GM11168 (cell line): ENCODE results near the gene DIO3.
"Not testable (repeated sequence)": the region's sequence is repeated elsewhere in the genome, so short reads cannot be mapped to it uniquely, and the experiment has no call there.

Experiments used
- in situ Hi-C: fragments of 300-500 bp; cut with MboI; formaldehyde crosslinking; loops from one replicate; pipeline ENCODE4 v1.12.0; 2022; ENCODE audit warnings: low sequenced_read_pairs; ENCODE audit not compliant: unreplicated experiment

Gene DIO3

DNA sequence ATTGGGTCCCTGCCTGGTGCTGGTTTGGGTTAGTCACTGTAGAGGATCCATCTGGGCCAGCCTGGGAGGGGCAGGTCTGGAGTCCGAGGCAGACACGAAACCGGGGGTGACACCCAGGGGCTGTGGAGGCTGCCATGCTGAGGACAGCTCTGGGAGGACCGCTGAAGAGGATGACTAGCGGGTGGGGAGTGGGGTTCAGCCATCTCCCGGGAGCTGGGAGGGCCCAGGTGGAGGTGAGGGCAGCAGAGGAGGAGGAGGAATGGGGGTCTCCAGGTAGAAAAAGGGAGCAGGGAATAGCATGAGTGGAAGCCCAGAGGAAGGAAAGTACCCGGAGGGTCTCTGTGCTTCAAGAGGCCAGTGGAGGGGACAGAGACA is 4.0 kb upstream of the DIO3 start:
- in situ Hi-C loops, result no loop called here

DNA sequence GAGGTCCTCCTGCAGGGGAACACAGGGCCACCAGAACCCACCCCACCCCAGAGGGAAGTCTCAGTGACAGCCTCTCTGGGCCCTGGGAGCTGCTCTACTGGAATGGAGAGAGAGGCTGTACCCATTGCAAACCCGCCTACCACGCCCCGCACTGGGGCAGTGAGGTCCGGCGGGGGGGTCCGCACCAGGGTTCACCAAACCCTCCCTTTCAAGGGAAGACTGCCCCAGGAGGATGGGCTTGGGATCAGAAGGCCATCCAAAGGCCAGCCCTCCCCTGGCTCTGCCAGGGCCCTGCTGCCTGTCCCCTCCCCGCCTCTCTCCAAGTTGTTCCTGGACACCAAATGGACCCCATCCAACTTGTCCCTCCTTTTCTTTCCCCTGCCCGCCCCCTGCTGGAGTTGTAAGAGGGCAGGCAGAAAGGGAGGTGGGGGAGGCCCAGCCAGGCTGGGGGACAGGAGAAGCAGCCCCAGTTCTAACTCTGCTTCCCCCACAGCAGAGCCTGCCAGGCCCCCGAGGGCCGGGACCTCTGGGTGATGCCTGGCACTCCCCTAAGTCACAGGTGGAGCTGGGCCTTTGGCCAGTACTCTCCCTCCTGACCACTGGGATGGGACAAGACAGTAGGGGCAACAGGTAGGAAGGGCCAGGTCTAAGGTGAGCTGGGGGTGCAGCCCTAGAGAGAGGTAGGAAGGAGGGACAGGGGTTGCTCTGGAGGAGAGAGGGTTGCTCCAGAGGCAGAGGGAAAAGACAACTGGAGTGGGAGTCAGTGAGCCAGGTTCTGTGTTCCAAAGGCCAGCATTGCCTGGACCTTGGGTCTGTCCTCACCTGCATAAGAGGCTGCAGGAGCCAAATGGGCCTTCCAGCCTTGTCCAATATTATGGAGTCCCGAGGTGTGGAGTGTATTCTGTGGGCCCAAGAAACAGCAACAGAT is 3.2 kb upstream of the DIO3 start:
- in situ Hi-C loops, result no loop called here

DNA sequence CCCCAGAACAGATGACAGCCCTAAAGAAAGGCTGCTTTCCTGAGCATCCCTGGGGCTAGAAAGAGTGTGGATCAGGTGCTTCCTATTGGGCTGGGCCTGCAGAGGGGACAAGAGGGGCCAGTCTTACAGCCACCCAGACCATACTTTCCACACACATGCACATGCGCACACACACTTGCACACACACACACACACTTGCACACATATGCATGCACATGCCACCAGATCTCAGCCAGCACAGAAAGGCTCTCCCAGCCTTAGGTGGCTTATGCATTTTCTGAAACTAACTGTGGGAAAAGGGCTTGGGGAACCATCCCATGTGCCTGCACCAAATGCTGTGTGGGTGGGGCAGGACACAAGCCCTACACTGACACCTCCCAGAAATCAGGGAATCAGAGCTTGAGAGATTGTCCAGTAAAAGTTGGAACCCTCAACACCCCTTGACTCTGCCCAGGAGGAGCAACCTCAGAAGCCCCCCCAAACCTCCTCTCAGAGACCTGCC is 2.5 kb upstream of the DIO3 start:
- in situ Hi-C loops, result no loop called here

DNA sequence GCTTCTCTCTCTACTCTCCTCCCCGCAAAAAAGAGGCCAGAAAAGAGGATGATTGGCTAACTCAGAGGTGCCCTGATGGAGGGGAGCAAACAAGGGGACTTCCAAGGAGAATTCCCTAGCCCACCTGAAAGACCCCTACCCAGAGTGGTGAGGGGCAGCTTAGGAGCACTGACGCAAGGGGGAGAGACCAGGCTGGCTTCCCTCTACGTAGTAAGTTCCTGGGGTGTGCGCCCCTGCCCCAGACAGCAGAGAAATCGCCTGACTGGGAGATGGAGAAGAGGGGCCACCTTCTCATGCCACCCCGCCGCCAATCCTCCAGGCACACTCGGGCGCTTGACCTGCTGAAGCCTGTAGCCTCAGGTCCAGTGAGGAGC is 2.1 kb upstream of the DIO3 start:
- in situ Hi-C loops, result no loop called here

DNA sequence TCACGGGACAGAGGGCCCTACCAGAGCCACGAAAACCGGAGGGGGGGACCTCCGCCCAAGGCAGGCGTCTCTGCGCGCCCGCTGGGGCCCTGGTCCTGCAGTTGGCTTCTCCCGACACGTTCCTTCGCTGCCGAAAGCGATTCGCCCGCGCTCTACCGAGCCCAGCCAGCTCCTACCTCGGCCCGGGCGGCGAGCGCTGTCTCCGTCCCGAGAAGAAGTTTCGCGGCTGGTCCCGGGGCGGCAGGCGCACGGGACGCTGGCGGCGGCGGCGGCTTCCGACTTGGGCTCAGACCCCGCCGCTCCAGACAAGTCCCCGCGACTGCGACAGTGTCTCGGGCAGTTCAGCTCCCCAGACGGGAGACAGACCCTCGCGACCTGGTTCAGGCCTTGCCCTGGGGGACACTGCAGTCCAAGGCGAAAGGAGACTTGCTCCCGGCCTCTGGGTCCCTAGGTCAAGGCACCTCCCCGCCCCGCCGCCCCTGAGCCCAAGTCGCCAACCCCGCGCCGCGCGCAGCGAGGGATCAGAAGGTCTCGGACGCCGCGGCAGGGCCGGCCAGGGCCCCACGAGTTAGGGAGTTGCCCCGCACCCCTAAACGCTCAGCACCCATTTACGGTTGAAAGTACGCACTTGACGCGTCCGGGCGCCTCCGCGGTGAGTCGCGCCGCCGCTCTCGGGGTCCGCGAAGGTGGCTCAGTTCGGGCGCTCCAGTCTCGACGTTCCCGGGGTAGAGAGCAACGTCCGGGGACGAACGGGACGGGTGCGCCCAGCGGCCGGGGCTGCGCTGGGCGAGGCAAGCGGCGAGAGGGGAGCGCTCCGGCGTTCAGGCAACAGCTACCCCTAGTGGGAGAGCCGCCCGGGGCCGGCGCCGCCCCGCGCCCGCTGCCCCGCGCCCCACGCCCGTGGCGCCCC is 1.4 kb upstream of the DIO3 start:
- in situ Hi-C loops, result no loop called here

DNA sequence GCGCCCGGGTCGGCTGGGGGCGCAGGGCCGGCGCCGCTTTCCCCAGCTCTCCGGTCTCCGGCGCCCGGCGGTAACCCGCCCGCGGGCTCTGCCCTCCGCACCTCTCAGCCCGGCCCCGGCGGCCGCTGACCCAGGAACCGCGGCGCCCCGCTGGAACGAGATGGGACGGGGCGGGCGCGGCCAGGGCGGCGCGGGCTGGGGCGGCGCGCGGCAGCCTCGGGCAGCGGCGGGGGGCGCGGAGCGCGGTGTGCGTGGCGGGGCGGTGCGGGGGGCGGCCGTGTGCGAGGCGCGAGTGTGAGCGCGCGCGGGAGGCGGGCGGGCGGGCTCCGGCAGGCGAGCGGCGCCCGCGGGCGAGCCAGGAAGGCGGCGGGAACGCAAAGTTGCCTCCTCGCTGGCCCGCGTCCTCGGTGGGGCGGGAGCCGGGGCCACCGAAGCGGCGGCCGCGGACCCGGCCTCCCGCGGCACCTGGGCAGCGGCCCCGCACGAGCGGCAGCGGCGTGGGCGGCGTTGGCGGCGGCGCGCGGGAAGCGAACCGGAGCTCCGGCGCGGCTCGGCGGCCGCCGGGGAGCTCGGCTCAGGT is 671 bp upstream of the DIO3 start:
- in situ Hi-C loops, result no loop called here

DNA sequence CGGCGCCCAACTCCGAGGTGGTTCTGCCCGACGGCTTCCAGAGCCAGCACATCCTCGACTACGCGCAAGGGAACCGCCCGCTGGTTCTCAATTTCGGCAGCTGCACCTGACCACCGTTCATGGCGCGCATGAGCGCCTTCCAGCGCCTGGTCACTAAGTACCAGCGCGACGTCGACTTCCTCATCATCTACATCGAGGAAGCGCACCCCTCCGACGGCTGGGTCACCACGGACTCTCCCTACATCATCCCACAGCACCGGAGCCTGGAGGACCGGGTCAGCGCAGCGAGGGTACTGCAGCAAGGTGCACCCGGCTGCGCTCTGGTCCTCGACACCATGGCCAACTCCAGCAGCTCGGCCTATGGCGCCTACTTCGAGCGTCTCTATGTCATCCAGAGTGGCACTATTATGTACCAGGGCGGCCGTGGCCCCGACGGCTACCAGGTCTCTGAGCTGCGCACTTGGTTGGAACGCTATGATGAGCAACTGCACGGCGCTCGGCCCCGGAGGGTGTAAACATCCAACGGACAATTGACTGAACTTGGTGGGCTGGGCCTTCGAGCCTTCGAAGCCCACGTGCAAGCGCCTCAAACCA is 699 bp downstream of the DIO3 start:
- in situ Hi-C loops, result no loop called here

DNA sequence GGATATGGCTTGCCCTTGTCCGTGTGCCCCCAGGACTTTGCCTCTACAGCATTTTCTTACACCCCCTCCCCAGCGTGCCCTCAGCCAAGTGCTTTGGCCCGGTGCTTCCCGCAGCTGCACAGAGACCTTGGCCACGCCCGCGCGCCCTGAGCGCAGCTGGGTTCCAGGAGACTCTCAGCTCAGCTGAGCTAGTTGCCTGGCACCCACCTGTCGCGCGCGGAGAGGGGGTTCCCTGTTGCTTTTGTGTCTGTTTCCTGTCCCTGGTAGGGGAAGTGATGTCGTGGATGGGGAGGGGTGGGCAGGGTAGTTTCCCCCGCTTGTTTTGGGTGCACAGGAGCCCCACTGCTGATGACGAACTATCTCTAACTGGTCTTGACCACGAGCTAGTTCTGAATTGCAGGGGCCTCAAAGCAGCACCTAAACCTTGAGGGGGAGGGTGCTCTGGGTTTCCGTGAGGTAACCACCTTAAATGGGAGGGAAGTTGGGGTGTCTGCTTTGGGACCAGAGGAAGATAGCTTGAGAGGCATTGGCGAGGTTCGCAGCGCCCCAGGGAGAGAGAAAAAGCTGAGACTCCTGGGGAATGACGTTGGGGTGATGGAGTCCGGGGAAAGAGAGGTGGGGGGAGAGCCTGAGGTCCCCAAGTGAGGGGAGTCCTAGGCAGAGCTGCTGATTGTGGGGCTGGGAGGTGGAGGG is 1.5 kb downstream of the DIO3 start:
- in situ Hi-C loops, result no loop called here

DNA sequence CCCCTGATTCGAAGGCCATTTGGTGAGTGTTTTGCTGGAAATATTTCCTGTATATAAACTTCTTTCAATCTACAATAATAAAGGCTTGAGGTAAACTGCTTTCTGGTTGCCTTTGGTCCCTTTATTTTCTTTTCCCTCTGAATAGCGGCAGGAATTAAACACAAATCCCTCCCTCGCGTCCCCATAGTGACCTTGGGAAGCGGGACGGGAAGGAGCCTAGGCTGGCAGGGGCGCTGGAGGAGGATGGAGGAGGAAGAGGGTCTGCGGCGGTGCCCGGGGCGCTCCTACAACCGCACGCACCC is 2.0 kb downstream of the DIO3 start:
- in situ Hi-C loops, result no loop called here

DNA sequence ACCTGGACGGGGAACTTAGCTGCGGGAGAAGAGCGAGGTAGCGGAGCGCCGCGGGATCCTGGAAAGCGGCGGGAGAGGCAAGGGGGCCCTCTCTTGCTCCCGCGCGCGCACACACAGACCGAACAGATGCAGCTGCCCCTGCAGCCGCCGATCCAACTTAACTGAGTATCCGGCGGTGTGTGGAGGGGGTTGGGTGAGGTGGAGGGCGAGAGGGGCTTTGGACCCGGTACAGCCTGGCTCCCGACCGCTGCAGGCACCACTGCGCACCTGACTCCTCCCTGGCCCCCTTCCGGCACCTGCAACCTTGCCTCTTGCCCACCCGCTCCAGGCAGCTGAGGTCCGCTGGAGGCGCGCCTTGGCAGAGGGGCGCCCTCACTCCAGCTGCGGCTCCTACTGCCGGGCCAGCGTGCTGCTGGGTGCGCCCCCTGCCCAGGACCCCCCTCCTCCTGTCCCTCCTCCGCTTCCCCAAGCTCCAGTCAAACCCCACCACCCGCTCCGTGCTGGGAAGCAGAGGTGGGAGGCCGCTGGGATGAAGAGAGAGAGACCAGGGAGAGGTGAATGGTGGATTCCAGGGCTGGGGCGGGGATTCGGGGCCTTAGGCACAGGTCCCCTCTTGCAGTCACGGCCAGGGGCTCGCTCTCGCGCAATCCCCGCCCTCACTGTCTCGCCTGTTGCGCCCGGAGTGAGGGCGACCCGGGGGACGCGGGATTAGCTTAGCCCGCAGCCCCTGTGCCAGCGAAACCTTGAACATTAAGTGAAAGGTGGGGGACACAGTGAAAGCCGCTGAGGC is 2.6 kb downstream of the DIO3 start:
- in situ Hi-C loops, result no loop called here

DNA sequence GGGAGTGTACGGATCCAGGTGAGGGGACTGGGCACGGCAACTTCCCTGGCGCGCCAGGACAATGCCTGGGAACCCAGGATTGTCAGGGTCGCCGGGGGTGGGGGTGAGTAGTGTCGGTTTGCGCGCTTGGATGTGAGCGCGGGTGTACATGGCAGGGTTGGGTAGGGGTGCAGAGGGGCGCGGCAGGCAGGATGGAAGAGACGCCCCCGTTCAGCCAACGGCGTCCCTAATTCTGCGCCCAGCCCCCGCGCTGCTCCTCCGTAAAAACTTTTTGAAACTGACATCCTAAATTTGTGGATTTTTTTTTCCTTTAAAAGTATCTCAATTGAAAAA is 3.1 kb downstream of the DIO3 start:
- in situ Hi-C loops, result no loop called here

DNA sequence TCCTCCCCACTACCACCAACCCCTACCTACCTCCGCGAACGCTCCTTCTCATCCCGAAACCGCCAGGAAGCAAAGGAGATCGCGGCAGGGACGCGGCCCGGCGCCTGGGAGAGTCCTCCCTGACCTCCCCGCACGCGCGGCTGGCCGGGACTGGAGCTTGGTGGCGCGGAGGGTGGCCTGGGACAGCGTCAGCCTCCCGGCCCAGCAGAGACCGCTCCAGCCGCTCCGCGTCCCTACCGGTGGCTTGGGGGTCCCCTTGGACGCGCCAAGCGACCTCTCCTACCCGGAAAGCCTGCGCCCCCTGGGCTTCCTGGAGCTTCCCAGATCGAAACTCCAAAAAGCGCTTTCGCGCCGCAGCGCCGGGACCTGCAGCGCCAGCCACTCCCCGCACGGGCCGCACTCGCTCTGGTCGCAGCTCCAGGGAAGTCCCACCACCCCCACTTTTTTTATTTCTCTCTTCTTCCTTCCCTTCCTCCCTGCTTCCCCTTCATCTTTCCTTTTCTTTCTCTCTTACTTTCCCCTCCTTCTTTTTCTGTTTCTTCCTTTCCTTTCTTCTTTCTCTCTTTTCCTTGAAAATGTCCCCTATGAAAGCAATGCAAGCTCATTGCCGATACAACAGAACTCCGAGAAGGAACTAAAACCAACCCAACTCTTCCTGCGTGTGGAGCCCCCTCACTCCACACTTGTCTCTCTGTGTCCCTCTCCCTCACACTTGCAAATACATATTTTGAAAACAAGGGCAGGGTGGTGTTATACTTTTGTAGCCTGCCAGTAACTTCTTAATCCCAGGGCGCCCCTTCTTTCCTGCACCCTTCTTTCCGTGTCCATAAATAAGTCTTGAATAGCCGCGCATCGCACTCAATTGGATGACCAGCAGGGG is 3.8 kb downstream of the DIO3 start:
- in situ Hi-C loops, result no loop called here

DNA sequence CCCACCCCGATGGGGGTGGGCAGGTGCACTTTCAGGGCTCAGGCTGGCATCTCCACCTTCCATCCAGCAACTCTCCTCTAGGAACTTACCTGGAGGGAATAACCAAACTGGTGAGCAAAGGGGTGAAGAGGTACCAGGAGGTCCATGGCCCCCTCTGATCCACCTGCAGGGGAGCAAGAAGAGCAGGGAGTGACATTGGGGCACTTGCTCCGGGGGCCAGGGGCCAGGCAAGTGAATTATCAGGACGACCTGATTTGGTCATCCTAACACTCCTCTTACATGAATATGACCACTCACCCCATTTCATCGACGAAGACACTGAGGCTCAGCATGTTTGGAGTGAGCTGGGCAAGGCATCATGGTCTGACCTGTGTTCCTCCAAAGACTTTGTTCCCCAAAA is 6.0 kb downstream of the DIO3 start:
- in situ Hi-C loops, result no loop called here

DNA sequence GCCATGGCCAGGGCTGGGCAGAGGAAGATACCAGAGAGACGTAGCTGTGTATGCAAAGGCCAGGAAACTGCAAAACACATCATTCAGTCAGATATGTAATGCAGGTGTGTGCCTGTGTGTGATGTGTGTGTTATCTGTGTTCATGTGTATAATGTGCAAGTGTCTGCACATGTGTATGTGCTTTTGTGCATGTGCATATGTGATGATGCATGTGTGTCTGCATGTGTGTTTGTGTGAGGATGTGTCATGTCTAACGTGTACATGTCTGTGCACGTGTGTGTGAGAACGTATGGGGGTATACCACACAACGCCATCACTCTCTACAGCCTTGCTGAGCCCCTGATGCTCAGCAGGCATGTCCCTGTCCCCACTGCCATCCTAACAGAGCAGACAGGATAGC is 9.7 kb downstream of the DIO3 start:
- in situ Hi-C loops, result no loop called here

DNA sequence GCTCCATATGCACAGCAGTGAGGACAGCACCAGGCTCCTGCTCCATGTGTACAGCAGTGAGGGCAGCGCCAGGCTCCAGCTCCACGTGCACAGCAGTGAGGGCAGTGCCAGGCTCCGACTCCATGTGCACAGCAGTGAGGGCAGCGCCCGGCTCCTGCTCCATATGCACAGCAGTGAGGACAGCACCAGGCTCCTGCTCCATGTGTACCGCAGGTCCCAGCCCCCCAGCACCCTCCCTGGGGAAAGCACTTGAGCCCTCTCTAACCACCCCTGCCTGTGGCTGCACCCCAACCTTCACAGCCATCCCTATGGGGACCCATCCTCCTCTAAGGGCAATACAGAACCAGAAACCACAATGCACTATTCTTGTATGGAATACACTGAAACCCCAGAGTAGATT is 11.2 kb downstream of the DIO3 start:
- in situ Hi-C loops, result not testable (repeated sequence)

DNA sequence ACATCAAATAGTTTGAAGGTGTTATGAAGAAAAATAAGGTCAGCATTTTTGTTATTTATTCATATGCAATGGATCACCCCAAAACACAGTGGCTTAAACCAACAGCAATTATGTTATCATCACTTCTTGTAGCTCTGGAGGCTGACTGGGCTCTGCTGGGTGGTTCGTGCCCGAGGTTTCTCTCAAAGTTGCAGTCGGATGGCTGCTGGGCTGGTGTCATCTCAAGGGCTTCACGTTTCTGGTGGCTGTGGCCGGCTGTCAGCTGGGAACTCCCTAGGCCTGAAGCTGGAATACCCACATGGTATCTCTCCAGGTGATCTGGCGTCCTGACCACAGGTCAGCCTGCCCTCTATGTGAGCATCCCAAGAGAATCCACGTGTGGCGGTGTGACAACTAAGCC is 12.0 kb downstream of the DIO3 start:
- in situ Hi-C loops, result no loop called here

DNA sequence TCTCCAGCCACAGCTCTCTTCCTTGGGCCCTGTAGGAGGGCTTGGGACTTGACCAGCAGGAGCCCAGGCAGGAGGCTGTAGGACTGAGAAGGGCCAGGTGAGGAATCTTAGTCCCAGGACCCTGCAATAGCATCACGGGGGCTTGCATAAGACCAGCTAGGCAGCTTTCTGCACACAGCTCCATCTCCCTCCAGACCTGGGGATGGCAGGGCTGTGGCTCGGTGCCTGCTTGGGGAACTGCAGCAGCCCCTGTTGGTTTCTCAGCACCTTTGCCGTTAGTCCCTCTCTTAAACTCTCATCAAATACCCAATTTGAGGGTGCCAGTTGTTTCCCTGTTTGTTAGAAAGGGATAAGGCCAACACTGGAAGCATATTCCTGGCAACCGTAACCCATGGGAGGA is 14.3 kb downstream of the DIO3 start:
- in situ Hi-C loops, result no loop called here

DNA sequence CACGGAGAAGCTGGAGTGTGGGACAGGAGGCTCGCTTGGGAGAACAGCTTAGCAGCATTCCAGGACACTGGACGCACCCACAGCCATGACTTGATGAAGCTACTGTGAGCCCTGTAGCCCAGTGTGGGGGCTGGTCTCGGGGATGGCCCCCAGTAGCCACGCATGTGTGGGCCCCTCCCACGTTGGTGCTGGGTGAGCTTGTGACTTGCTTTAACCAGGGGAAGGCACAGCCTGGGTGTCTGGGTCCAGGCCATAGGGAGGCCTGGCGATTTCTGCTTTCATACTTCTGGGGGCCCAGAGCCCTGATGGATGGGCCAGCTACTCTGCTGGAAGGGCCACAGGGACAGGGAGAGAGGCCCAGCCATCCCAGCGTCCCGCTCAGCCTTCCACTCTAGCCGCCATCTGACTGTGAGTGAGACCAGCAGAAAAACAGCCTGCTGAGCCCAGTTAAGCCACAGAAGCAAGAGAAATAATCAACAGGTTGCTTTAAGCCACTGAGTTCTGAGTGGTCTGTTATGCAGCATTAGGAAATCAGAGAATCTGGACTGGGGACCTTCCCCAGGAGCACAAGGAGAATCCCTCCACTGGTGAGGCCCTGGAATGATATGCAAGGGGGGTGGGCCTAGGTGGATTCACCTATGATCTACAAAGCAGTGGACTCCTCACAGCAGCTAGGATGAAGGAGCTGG is 16.1 kb downstream of the DIO3 start:
- in situ Hi-C loops, result no loop called here
